Measurements from ENCODE around the gene ATAD2B.

ATAD2B gene

DNA sequence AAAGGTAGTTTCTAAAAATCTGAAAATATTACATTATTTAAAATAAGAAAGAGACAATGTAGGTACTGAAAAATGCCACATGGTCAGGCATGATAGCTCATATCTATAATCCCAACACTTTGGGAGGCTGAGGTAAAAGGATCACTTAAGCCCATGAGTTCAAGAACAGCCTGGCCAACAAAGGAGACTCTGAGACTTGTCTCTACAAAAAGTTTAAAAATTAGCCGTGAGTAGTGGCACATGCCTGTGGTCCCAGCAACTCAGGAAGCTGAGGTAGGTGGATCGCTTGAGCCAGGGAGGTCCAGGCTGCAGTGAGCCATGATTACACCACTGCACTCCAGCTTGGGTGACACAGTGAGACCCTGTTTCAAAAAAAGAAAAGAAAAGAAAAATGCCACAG lies 21.8 kb downstream of the ATAD2B start:
- no peak for DNase-seq

- no peak for DNase-seq
These were observed 22.2 kb downstream of the ATAD2B start for GRCh38 chr2:23904692-23905091.

DNA sequence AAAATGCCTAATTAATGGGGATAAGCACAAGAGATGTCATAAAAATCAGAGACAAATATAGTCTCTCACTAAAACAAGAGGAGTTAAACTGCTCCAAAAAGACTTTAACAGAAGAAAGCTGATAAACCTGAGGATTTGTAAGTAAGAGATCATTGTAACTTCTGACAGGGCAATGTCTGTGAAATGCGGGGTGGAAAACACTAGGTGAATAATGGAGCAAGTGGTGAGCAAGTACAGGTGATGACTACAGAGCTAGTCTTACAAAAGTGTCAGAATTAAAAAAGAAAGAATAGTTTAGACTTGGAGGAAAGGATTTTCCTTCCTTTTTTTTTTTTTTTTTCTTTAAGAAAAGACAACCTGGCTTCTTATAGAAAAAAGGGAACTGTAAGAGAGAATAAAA lies 22.7 kb downstream of the ATAD2B start:
- DNase-seq, result no peak

GRCh38 chr2:23903034-23903433 lies 23.9 kb downstream of the ATAD2B start:
- DNase-seq, result no peak

GRCh38 chr2:23901966-23902846 lies 24.7 kb downstream of the ATAD2B start:
- DNase-seq, result no peak

GRCh38 chr2:23900541-23901322 lies 26.2 kb downstream of the ATAD2B start:
- no peak for DNase-seq

DNA sequence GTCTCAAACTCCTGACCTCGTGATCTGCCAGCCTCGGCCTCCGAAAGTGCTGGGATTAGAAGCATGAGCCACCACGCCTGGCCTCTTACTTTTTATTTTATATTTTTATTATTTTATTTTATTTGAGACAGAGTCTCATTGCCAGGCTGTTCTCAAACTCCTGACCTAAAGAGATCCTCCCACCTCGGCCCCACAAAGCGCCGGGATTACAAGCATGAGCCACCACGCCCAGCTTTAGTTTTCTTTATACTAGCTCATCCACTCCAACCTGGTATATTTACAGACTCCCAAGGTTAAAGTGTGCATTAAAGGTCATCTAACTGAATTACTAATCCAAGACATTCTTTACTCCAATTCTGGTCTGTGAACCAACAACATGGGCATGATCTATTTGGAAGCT lies 26.8 kb downstream of the ATAD2B start:
- no peak for DNase-seq

- no peak for DNase-seq
These were observed 55.7 kb downstream of the ATAD2B start for GRCh38 chr2:23871206-23871605.

GRCh38 chr2:23867449-23867848 lies 59.5 kb downstream of the ATAD2B start:
- DNase-seq, result no peak

- no peak for DNase-seq
These were observed 64.1 kb downstream of the ATAD2B start for GRCh38 chr2:23862716-23863426.

DNA sequence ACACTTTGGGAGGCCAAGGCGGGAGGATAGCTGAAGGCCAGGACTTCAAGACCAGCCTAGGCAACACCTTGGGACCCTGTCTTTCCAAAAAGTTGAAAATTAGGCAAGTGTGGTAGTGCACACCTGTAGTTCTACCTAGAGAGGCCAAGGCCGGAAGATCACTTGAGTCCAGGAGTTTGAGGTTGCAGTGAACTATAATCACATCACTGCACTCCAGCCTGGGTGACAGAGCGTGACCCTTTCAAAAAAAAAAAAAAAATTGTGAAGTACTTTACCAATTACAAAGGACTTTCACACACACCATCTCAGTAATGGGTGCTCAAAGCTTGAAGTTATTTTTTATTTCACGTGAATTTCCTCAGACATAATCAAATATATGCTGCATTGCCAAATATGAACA lies 65.0 kb downstream of the ATAD2B start:
- no peak for DNase-seq

DNA sequence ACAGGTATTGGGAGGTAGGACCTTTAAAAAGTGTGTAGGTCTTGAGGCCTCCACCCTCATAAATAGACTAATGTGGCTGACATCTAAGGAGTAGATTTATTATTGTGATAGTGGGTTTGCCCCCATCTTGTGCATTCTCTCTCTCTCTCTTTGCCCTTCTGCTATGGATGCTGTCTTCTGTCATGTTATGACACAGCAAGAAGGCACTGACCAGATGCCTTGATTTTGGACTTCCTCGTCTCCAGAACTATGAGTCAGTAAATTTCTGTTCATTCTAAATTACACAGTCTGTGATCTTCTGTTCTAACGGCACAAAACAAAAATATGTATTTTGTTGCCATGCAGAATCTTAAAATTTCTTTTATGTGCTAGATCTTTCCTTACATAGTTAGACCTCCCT lies 66.9 kb downstream of the ATAD2B start:
- DNase-seq, result no peak

- DNase-seq, result no peak
These were observed 67.7 kb downstream of the ATAD2B start for GRCh38 chr2:23859234-23859633.

- no peak for DNase-seq
These were observed 76.2 kb downstream of the ATAD2B start for GRCh38 chr2:23850564-23851256.

- DNase-seq, result no peak
These were observed 82.0 kb downstream of the ATAD2B start for GRCh38 chr2:23844905-23845304.

GRCh38 chr2:23843051-23843976 lies 83.6 kb downstream of the ATAD2B start:
- no peak for DNase-seq

DNA sequence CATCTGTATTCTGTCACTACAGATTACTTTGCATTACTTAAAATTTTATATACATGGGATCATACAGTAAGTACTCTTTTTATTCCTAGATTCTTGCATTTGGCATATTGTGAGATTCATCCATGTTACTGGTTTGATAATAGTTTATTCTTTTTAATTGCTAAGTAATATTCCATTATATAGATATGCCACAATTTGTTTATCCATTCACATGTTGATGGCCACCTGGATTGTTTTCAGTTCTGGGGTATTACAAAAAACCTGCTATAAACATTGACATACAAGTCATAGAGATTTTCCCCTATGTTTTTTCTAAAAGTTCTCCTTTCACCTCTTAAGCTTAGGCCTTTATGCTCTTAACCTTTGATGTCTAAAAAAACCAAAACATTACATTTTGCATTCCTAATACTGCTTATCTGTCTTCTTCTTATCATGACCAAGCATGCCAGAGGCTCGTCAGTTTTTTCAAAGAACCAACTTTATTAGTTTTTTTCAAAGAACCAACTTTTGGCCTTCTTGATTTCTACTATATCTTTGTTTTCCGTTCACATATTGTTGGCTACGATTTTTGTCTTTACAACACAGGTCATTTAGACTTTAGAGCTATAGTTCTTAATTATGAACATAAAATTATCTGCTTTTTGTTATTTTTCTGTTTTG lies 86.9 kb downstream of the ATAD2B start:
- DNase-seq, result no peak

- DNase-seq, result no peak
These were observed 87.9 kb downstream of the ATAD2B start for GRCh38 chr2:23838996-23839395.

GRCh38 chr2:23838581-23838980 lies 88.3 kb downstream of the ATAD2B start:
- DNase-seq, result no peak

- DNase-seq, result no peak
These were observed 89.1 kb downstream of the ATAD2B start for GRCh38 chr2:23837871-23838270.

DNA sequence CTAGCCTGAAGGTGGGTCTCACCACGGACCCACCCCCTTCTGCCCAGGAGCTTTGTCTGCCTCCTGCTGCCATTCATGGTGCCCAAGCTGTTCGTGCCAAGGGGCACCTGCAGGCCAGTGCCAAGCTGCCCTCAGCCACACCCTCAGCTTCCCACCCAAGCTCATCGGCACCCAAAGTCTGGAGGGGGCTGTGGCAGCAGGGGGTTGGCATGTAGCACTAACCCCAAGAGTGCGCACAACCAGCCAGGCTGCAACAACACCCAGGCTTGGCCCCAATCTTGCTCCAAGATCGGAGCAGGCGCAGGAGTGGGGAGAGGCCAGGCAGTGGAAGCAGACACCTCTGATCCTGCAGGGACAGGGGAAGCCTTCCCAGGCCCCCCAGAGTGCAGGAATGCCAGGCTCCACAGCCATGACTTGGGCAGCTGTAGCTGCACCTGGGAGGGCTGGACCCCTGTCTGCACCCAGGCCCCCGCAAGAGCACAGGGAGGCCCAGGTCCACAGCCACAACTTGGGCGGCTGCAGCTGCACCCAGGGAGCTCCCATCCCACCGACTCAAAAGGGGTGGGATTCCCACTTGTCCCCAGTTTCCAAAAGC lies 89.9 kb downstream of the ATAD2B start:
- DNase-seq, result no peak

All from stimulated activated CD4-positive, alpha-beta T cell treated with anti-CD3 and anti-CD28 coated beads, Interleukin-2, amount 100 ng/mL, for 24 hours (primary cell).